H9 (cell line): ENCODE measurements around the gene CFAP54. TPM values are rescaled to one million over a fixed set of nuclear protein-coding genes. Genes with fewer than 3 reads are reported as not detected.

ENCODE experiments used
- DNase-seq: peaks from one replicate; pipeline ENCODE4 v3.0.0-alpha.2; 2017
- H2AFZ ChIP-seq: one replicate; pipeline ENCODE4 v1.6.1; 2013; ENCODE audit warnings: mild to moderate bottlenecking, low read length, control low read depth, moderate library complexity
- H2AK5ac ChIP-seq: 2 replicates; pipeline ENCODE4 v1.6.1; 2013; ENCODE audit warnings: low read length, control low read depth, mixed read lengths; ENCODE audit not compliant: insufficient read length
- H2BK120ac ChIP-seq: one replicate; pipeline ENCODE4 v1.6.1; 2013; ENCODE audit warnings: low read depth, mild to moderate bottlenecking, low read length, control low read depth, inconsistent platforms; ENCODE audit not compliant: poor library complexity, severe bottlenecking
- H2BK12ac ChIP-seq: 2 replicates; pipeline ENCODE4 v1.6.1; 2013; ENCODE audit warnings: low read length, control low read depth, mixed read lengths, low read depth; ENCODE audit not compliant: insufficient read length
- H2BK15ac ChIP-seq: 2 replicates; pipeline ENCODE4 v1.6.1; 2013; ENCODE audit warnings: low read depth, low read length, control low read depth
- H2BK20ac ChIP-seq: one replicate; pipeline ENCODE4 v1.6.1; 2013; ENCODE audit warnings: low read depth, mild to moderate bottlenecking, low read length, control low read depth, inconsistent platforms; ENCODE audit not compliant: poor library complexity, severe bottlenecking
- H2BK5ac ChIP-seq: 2 replicates; pipeline ENCODE4 v1.6.1; 2013; ENCODE audit warnings: low read length, control low read depth, mixed read lengths; ENCODE audit not compliant: insufficient read length
- H3K14ac ChIP-seq: 2 replicates; pipeline ENCODE4 v1.6.1; 2013; ENCODE audit warnings: low read length, control low read depth; ENCODE audit not compliant: insufficient read depth
- H3K18ac ChIP-seq: 2 replicates; pipeline ENCODE4 v1.6.1; 2013; ENCODE audit warnings: low read depth, mild to moderate bottlenecking, mixed read lengths, low read length, control low read depth; ENCODE audit not compliant: insufficient read length
- H3K23ac ChIP-seq: 2 replicates; pipeline ENCODE4 v1.6.1; 2013; ENCODE audit warnings: low read length, control low read depth, mixed read lengths, low read depth; ENCODE audit not compliant: insufficient read length
- H3K23me2 ChIP-seq: 2 replicates; pipeline ENCODE4 v1.6.1; 2013; ENCODE audit warnings: low read depth, mild to moderate bottlenecking, mixed read lengths, low read length, control low read depth; ENCODE audit not compliant: insufficient read length, poor library complexity, severe bottlenecking
- H3K27ac ChIP-seq: 2 replicates; pipeline ENCODE4 v1.5.1; 2013; ENCODE audit warnings: low read length, control low read depth, mixed read lengths, low read depth; ENCODE audit not compliant: insufficient read length
- H3K27me3 ChIP-seq: 2 replicates; pipeline ENCODE4 v1.6.1; 2013; ENCODE audit warnings: low read length, control low read depth, inconsistent platforms; ENCODE audit not compliant: insufficient read depth
- H3K4ac ChIP-seq: 2 replicates; pipeline ENCODE4 v1.6.1; 2013; ENCODE audit warnings: low read depth, mild to moderate bottlenecking, control low read depth, inconsistent platforms, low read length, moderate library complexity
- H3K4me1 ChIP-seq: 2 replicates; pipeline ENCODE4 v1.6.1; 2013; ENCODE audit warnings: low read length, control low read depth, inconsistent platforms; ENCODE audit not compliant: insufficient read depth
- H3K4me2 ChIP-seq: 2 replicates; pipeline ENCODE4 v1.6.1; 2013; ENCODE audit warnings: low read length, control low read depth, mixed read lengths; ENCODE audit not compliant: insufficient read length, insufficient read depth
- H3K56ac ChIP-seq: 2 replicates; pipeline ENCODE4 v1.6.1; 2013; ENCODE audit warnings: low read depth, mild to moderate bottlenecking, mixed read lengths, low read length, control low read depth; ENCODE audit not compliant: insufficient read length
- H3K79me1 ChIP-seq: 2 replicates; pipeline ENCODE4 v1.6.1; 2013; ENCODE audit warnings: low read depth, mild to moderate bottlenecking, moderate library complexity, low read length, control low read depth, inconsistent platforms; ENCODE audit not compliant: insufficient read depth, poor library complexity, severe bottlenecking
- H3K79me2 ChIP-seq: 2 replicates; pipeline ENCODE4 v1.6.1; 2013; ENCODE audit warnings: low read length, control low read depth, inconsistent platforms; ENCODE audit not compliant: insufficient read depth
- H3K9ac ChIP-seq: 2 replicates; pipeline ENCODE4 v1.6.1; 2013; ENCODE audit warnings: low read length, control low read depth, mixed read lengths; ENCODE audit not compliant: insufficient read length; ENCODE audit errors: extremely low read depth
- H3K9me3 ChIP-seq: one replicate; pipeline ENCODE4 v1.6.1; 2013; ENCODE audit warnings: low read depth, low read length, inconsistent platforms; ENCODE audit not compliant: control insufficient read depth
- H3T11ph ChIP-seq: one replicate; pipeline ENCODE4 v1.6.1; 2013; ENCODE audit warnings: mild to moderate bottlenecking, low read length, control low read depth, inconsistent platforms
- H4K20me1 ChIP-seq: one replicate; pipeline ENCODE4 v1.6.1; 2013; ENCODE audit not compliant: control insufficient read depth, insufficient read length, insufficient read depth
- H4K5ac ChIP-seq: 2 replicates; pipeline ENCODE4 v1.6.1; 2013; ENCODE audit warnings: low read depth, mild to moderate bottlenecking, mixed read lengths, low read length, control low read depth; ENCODE audit not compliant: insufficient read length
- H4K8ac ChIP-seq: replicated peaks from 2 replicates; pipeline ENCODE4 v1.6.1; 2013; ENCODE audit warnings: low read length, control low read depth, mixed read lengths, low read depth; ENCODE audit not compliant: insufficient read length
- H4K91ac ChIP-seq: 2 replicates; pipeline ENCODE4 v1.6.1; 2013; ENCODE audit warnings: low read depth, mild to moderate bottlenecking, moderate library complexity, mixed read lengths, low read length, control low read depth; ENCODE audit not compliant: insufficient read length
- H3K27ac Mint-ChIP-seq, 3 experiments: 2 replicates in 2 of 3; 3 replicates in 1 of 3; pipeline ENCODE4 v1.8.0; 2020 to 2021; ENCODE audit warnings: mixed read lengths in 3 of 3, mild to moderate bottlenecking in 1 of 3, moderate library complexity in 1 of 3
- H3K27me3 Mint-ChIP-seq: 2 replicates; pipeline ENCODE4 v1.8.0; 2021; ENCODE audit warnings: low read depth, mild to moderate bottlenecking, moderate library complexity, mixed read lengths
- H3K36me3 Mint-ChIP-seq, 3 experiments: 2 replicates in 2 of 3; 3 replicates in 1 of 3; pipeline ENCODE4 v1.8.0; 2020 to 2021; ENCODE audit warnings: low read depth in 3 of 3, mixed read lengths in 3 of 3; ENCODE audit not compliant: insufficient read depth in 1 of 3
- H3K4me1 Mint-ChIP-seq, 2 experiments: 2 replicates each; pipeline ENCODE4 v1.8.0; 2020; ENCODE audit warnings: mixed read lengths in 2 of 2
- H3K4me3 Mint-ChIP-seq, 2 experiments: 2 replicates in 1 of 2; 3 replicates in 1 of 2; pipeline ENCODE4 v1.8.0; 2020 to 2021; ENCODE audit warnings: mild to moderate bottlenecking in 2 of 2, mixed read lengths in 2 of 2, moderate library complexity in 1 of 2
- H3K9me3 Mint-ChIP-seq, 2 experiments: 2 replicates in 1 of 2; 3 replicates in 1 of 2; pipeline ENCODE4 v1.8.0; 2020; ENCODE audit warnings: mild to moderate bottlenecking in 2 of 2, mixed read lengths in 2 of 2, moderate library complexity in 1 of 2
- WGBS: extraction: QIAGEN DNeasy Blood & Tissue Kit; methylation state at CpG from one replicate; pipeline ENCODE4 v1.1.7; 2013; ENCODE audit warnings: missing lambda C conversion rate, low lambda C conversion rate, mixed read lengths; ENCODE audit not compliant: insufficient read length; ENCODE audit errors: extremely low coverage; 5-methylcytosine and 5-hydroxymethylcytosine counted together
- total RNA-seq: library from RNA; stranded (reverse); gene quantifications from 2 replicates; pipeline ENCODE4 v1.2.1, GENCODE V29; 2021
- TF ChIP-seq, protein P1 (sequence below): fragments of 200-600 bp; sonication (generic); conservative IDR thresholded peaks from 3 replicates; pipeline ENCODE4 v1.8.0; 2021; ENCODE audit warnings: antibody characterized with exemption, mild to moderate bottlenecking

The CFAP54 gene
- total RNA-seq, 1 experiment from 2014 or later, result 0.24 TPM

DNA sequence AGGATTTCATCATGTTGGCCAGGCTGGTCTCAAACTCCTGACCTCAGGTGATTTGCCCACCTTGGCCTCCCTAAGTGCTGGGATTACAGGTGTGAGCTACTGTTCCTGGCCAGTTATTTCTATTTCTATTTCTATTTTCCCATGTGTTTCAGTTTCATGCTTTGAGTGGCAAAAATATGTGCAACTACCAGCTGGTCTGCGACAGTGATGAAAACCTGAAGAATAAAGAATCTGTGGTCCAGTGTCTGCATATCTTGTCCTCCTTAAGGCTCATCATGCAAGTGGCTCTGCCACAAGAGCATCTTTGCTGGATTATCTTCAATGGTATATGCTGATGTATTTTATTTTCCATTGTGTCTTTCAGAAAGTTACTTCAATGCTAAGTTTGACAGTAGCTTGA lies 17.4 kb downstream of the CFAP54 start:
- H3K4me1 Mint-ChIP-seq, result no peaks in the 10 kb centered on the region; a peak in 1 of 4 replicates
- no peaks in the 10 kb centered on the region; the same call in 1 of the 2 replicates for H3K27me3 Mint-ChIP-seq
- no peak overlapping the region for H2BK15ac ChIP-seq

More for the DNA sequence above, 17.4 kb downstream of the CFAP54 start:
- Histone ChIP-seq H3K4me2 (no peak overlapping the region), H3K79me1 (no peaks in the 10 kb centered on the region), H3K9ac (no peak overlapping the region), H2BK20ac (no peak overlapping the region), H4K8ac (no peak overlapping the region), H3K56ac (no peak overlapping the region), H3K4ac (no peak overlapping the region), H3K23ac (no peak overlapping the region), H3K23me2 (no peaks in the 10 kb centered on the region), H4K20me1 (no peaks in the 10 kb centered on the region), H4K91ac (no peak overlapping the region), H2BK12ac (no peak overlapping the region), H2BK120ac (no peak overlapping the region), H3K14ac (no peak overlapping the region), H2AFZ (no peak overlapping the region), H3T11ph (no peak overlapping the region), H3K18ac (no peak overlapping the region), H2BK5ac (no peak overlapping the region), H3K27me3 (no peaks in the 10 kb centered on the region), H3K4me1 (no peaks in the 10 kb centered on the region), H3K79me2 (no peaks in the 10 kb centered on the region), H3K9me3 (no peaks in the 10 kb centered on the region), H4K5ac (no peak overlapping the region), H2AK5ac (no peak overlapping the region), H3K27ac (no peak overlapping the region)
- no peaks in the 10 kb centered on the region for H3K36me3 Mint-ChIP-seq
- TF ChIP-seq, protein P1, sequence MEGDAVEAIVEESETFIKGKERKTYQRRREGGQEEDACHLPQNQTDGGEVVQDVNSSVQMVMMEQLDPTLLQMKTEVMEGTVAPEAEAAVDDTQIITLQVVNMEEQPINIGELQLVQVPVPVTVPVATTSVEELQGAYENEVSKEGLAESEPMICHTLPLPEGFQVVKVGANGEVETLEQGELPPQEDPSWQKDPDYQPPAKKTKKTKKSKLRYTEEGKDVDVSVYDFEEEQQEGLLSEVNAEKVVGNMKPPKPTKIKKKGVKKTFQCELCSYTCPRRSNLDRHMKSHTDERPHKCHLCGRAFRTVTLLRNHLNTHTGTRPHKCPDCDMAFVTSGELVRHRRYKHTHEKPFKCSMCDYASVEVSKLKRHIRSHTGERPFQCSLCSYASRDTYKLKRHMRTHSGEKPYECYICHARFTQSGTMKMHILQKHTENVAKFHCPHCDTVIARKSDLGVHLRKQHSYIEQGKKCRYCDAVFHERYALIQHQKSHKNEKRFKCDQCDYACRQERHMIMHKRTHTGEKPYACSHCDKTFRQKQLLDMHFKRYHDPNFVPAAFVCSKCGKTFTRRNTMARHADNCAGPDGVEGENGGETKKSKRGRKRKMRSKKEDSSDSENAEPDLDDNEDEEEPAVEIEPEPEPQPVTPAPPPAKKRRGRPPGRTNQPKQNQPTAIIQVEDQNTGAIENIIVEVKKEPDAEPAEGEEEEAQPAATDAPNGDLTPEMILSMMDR, result no peak
- no peaks in the 10 kb centered on the region for H3K9me3 Mint-ChIP-seq
- DNase-seq, result no peak
- WGBS, result no CpG with 5 or more reads among the region's 1 CpG
- no peak overlapping the region for H3K4me3 Mint-ChIP-seq
- H3K27ac Mint-ChIP-seq, result no peak overlapping the region
